Omental fat pad (tissue), 4 donors: Measurements from ENCODE around the gene SHB. TPM values are rescaled to one million over a fixed set of nuclear protein-coding genes. Genes with fewer than 3 reads are reported as not detected.

Source experiments
- ATAC-seq: fragments of 150-250 bp; one replicate; pipeline ENCODE4 v1.9.1; 2016; ENCODE audit warnings: mild to moderate bottlenecking, moderate library complexity; ENCODE audit not compliant: low FRiP score
- DNase-seq: peaks from one replicate; pipeline ENCODE4 v3.0.0-alpha.2; 2019; ENCODE audit warnings: low spot score
- CTCF ChIP-seq, 3 donors: fragments of 450-650 bp; IDR thresholded peaks; one replicate each; pipeline ENCODE4 v1.5.1; 2016 to 2017; ENCODE audit warnings: antibody characterized with exemption in 3 of 3, mild to moderate bottlenecking in 3 of 3, moderate library complexity in 2 of 3
- total RNA-seq, 4 donors: library from RNA; depleted of rRNA; stranded (reverse); fragments of >200 nt; gene quantifications; one replicate each; pipeline ENCODE4 v1.1.0, GENCODE V29; 2016

Gene SHB
- total RNA-seq, 4 donors from 2014 or later, result 10.4 to 61.6 (median 20.7) TPM

GRCh38 chr9:37948417-37948980 lies 120.5 kb downstream of the SHB start:
- ATAC-seq (no peak), DNase-seq (no peak)
- TF ChIP-seq CTCF (IDR thresholded peaks at IDR 0.05), result no peak

- ATAC-seq (no peak), DNase-seq (no peak)
- no peak for TF ChIP-seq CTCF (IDR thresholded peaks at IDR 0.05)
Measured at GRCh38 chr9:37947977-37948376, 121.0 kb downstream of the SHB start.

GRCh38 chr9:37947471-37947870 lies 121.6 kb downstream of the SHB start:
- ATAC-seq (no peak), DNase-seq (no peak)
- TF ChIP-seq CTCF (IDR thresholded peaks at IDR 0.05), result no peak

GRCh38 chr9:37946971-37947370 lies 122.1 kb downstream of the SHB start:
- ATAC-seq, result no peak
- TF ChIP-seq CTCF (IDR thresholded peaks at IDR 0.05), result no peak
- no peak for DNase-seq

- TF ChIP-seq CTCF (IDR thresholded peaks at IDR 0.05), result no peak
- ATAC-seq (no peak), DNase-seq (no peak)
Measured at GRCh38 chr9:37946041-37946440, 123.0 kb downstream of the SHB start.

GRCh38 chr9:37944671-37945481 lies 124.2 kb downstream of the SHB start:
- no peak for TF ChIP-seq CTCF (IDR thresholded peaks at IDR 0.05)
- ATAC-seq (peak; percentile 43), DNase-seq (no peak)

GRCh38 chr9:37944266-37944650 lies 124.8 kb downstream of the SHB start:
- TF ChIP-seq CTCF (IDR thresholded peaks at IDR 0.05), result no peak
- ATAC-seq, result peak; percentile 24
- DNase-seq, result no peak
